ENCODE measurements around the gene ARHGEF17. TPM values are rescaled to one million over a fixed set of nuclear protein-coding genes. Genes with fewer than 3 reads are reported as not detected.

ARHGEF17 gene
- total RNA-seq, 1 experiment from 2014 or later = 3.3 TPM

GRCh38 chr11:73394416-73395296, 86.6 kb downstream of the ARHGEF17 start:
- no peak for DNase-seq (ENCODE audit: low spot score)

- no peak for DNase-seq (ENCODE audit: low spot score)
These were observed 87.5 kb downstream of the ARHGEF17 start for GRCh38 chr11:73395297-73396208.

GRCh38 chr11:73396251-73396930, 88.3 kb downstream of the ARHGEF17 start:
- no peak for DNase-seq (ENCODE audit: low spot score)

- DNase-seq (ENCODE audit: low spot score) = no peak
These were observed 88.9 kb downstream of the ARHGEF17 start for GRCh38 chr11:73396985-73397384.

GRCh38 chr11:73397468-73398131, 89.5 kb downstream of the ARHGEF17 start:
- DNase-seq (ENCODE audit: low spot score) = no peak

- no peak for DNase-seq (ENCODE audit: low spot score)
These were observed 90.1 kb downstream of the ARHGEF17 start for GRCh38 chr11:73398132-73398526.

GRCh38 chr11:73398721-73399120, 90.6 kb downstream of the ARHGEF17 start:
- no peak for DNase-seq (ENCODE audit: low spot score)

GRCh38 chr11:73399159-73399590, 91.1 kb downstream of the ARHGEF17 start:
- no peak for DNase-seq (ENCODE audit: low spot score)

- DNase-seq (ENCODE audit: low spot score) = no peak
These were observed 91.6 kb downstream of the ARHGEF17 start for GRCh38 chr11:73399636-73400035.

GRCh38 chr11:73400293-73400692, 92.2 kb downstream of the ARHGEF17 start:
- no peak for DNase-seq (ENCODE audit: low spot score)

GRCh38 chr11:73401217-73401923, 93.3 kb downstream of the ARHGEF17 start:
- DNase-seq (ENCODE audit: low spot score) = no peak

GRCh38 chr11:73401924-73402833, 94.1 kb downstream of the ARHGEF17 start:
- DNase-seq (ENCODE audit: low spot score) = no peak

- no peak for DNase-seq (ENCODE audit: low spot score)
These were observed 94.7 kb downstream of the ARHGEF17 start for GRCh38 chr11:73402834-73403185.

GRCh38 chr11:73403541-73403940, 95.5 kb downstream of the ARHGEF17 start:
- no peak for DNase-seq (ENCODE audit: low spot score)

- no peak for DNase-seq (ENCODE audit: low spot score)
These were observed 96.0 kb downstream of the ARHGEF17 start for GRCh38 chr11:73404048-73404447.

- no peak for DNase-seq (ENCODE audit: low spot score)
These were observed 96.5 kb downstream of the ARHGEF17 start for GRCh38 chr11:73404506-73405145.

GRCh38 chr11:73405146-73405510, 97.1 kb downstream of the ARHGEF17 start:
- DNase-seq (ENCODE audit: low spot score) = no peak

GRCh38 chr11:73406131-73406530, 98.1 kb downstream of the ARHGEF17 start:
- DNase-seq (ENCODE audit: low spot score) = no peak

GRCh38 chr11:73406619-73407018, 98.5 kb downstream of the ARHGEF17 start:
- DNase-seq (ENCODE audit: low spot score) = no peak

All from H4 (cell line).